Posterior cingulate gyrus (tissue), 11 donors: ENCODE measurements around the gene ZNF326.
A peak's percentile ranks its signal among the peaks of the same experiment; 100 is the strongest.

Experiments
- DNase-seq, 10 donors: peaks; one replicate each; pipeline versions ENCODE4 v3.0.0 to v3.0.0-alpha.2; 2020 to 2021; ENCODE audit warnings: mixed read lengths in 3 of 10
- intact Hi-C: fragments of 100-400 bp; cut with DNase I; formaldehyde crosslinking; loops from one replicate; pipeline ENCODE4 v1.15.1; 2023

ZNF326 gene

GRCh38 chr1:89994805-89995597, at the start of gene ZNF326:
TSS of gene ZNF326 (plus strand) at chr1:89995110. CDS start at chr1:89995258, 148 bp downstream.
- intact Hi-C loops = no loop called here
- peak; percentile 91 to 99 (median 95) for DNase-seq

- intact Hi-C loops = no loop called here
- no peak for DNase-seq
Measured at GRCh38 chr1:89945852-89946476, 48.9 kb upstream of the ZNF326 start.

GRCh38 chr1:89946532-89946931, 48.4 kb upstream of the ZNF326 start:
- intact Hi-C loops = no loop called here
- no peak for DNase-seq

- no peak for DNase-seq
- intact Hi-C loops = no loop called here
Measured at GRCh38 chr1:89948722-89949345, 46.1 kb upstream of the ZNF326 start.

- DNase-seq = no peak
- intact Hi-C loops = no loop called here
Measured at GRCh38 chr1:89949991-89950624, 44.8 kb upstream of the ZNF326 start.

- no peak for DNase-seq
- intact Hi-C loops = no loop called here
Measured at GRCh38 chr1:89950703-89951102, 44.2 kb upstream of the ZNF326 start.

GRCh38 chr1:89951766-89952604, 42.9 kb upstream of the ZNF326 start:
- DNase-seq = no peak
- intact Hi-C loops = no loop called here

- intact Hi-C loops = no loop called here
- no peak for DNase-seq
Measured at GRCh38 chr1:89952605-89953130, 42.2 kb upstream of the ZNF326 start.

- peak in 1 of 10 donors; percentile 23 for DNase-seq
- intact Hi-C loops = no loop called here
Measured at GRCh38 chr1:89953131-89953626, 41.7 kb upstream of the ZNF326 start.

GRCh38 chr1:89953929-89954328, 41.0 kb upstream of the ZNF326 start:
- no peak for DNase-seq
- intact Hi-C loops = no loop called here

- DNase-seq = no peak
- intact Hi-C loops = no loop called here
Measured at GRCh38 chr1:89954401-89954800, 40.5 kb upstream of the ZNF326 start.

- intact Hi-C loops = no loop called here
- no peak for DNase-seq
Measured at GRCh38 chr1:89955311-89956205, 39.4 kb upstream of the ZNF326 start.

- DNase-seq = no peak
- intact Hi-C loops = no loop called here
Measured at GRCh38 chr1:89957107-89957506, 37.8 kb upstream of the ZNF326 start.

GRCh38 chr1:89958851-89959654, 35.9 kb upstream of the ZNF326 start:
- no peak for DNase-seq
- intact Hi-C loops = no loop called here

GRCh38 chr1:89959719-89960118, 35.2 kb upstream of the ZNF326 start:
- DNase-seq = no peak

GRCh38 chr1:89962024-89962741, 32.7 kb upstream of the ZNF326 start:
- intact Hi-C loops = no loop called here

More at GRCh38 chr1:89959719-89960118, 35.2 kb upstream of the ZNF326 start:
- intact Hi-C loops = no loop called here

GRCh38 chr1:89962742-89963075, 32.2 kb upstream of the ZNF326 start:
- intact Hi-C loops = no loop called here
- DNase-seq = no peak

More at GRCh38 chr1:89962024-89962741, 32.7 kb upstream of the ZNF326 start:
- no peak for DNase-seq
